ENCODE data around the gene GABRR3.
"Not testable (repeated sequence)": the region's sequence is repeated elsewhere in the genome, so short reads cannot be mapped to it uniquely, and the experiment has no call there.

The GABRR3 gene

GRCh38 chr3:98021830-98022560, 13.1 kb downstream of the GABRR3 start:
- no peak for DNase-seq

- DNase-seq = no peak
These were observed 14.7 kb downstream of the GABRR3 start for GRCh38 chr3:98020412-98020811.

GRCh38 chr3:98018301-98018700, 16.8 kb downstream of the GABRR3 start:
- DNase-seq = no peak

- no peak for DNase-seq
These were observed 20.9 kb downstream of the GABRR3 start for GRCh38 chr3:98014268-98014585.

GRCh38 chr3:98013411-98014267, 21.5 kb downstream of the GABRR3 start:
- DNase-seq = no peak

GRCh38 chr3:98012979-98013378, 22.1 kb downstream of the GABRR3 start:
- no peak for DNase-seq

- not testable (repeated sequence) for DNase-seq
These were observed 24.1 kb downstream of the GABRR3 start for GRCh38 chr3:98010883-98011449.

- no peak for DNase-seq
These were observed 24.8 kb downstream of the GABRR3 start for GRCh38 chr3:98010194-98010882.

- no peak for DNase-seq
These were observed 26.3 kb downstream of the GABRR3 start for GRCh38 chr3:98008855-98009254.

- no peak for DNase-seq
These were observed 29.7 kb downstream of the GABRR3 start for GRCh38 chr3:98005438-98005837.

GRCh38 chr3:98004721-98005120, 30.4 kb downstream of the GABRR3 start:
- no peak for DNase-seq

- peak in 1 of 2 donors; percentile 21 for DNase-seq
These were observed 31.7 kb downstream of the GABRR3 start for GRCh38 chr3:98003306-98003969.

- DNase-seq = no peak
These were observed 32.4 kb downstream of the GABRR3 start for GRCh38 chr3:98002717-98003116.

GRCh38 chr3:97999994-98000393, 35.1 kb downstream of the GABRR3 start:
- no peak for DNase-seq

GRCh38 chr3:97999103-97999502, 36.0 kb downstream of the GABRR3 start:
- DNase-seq = no peak

GRCh38 chr3:97996988-97997387, 38.1 kb downstream of the GABRR3 start:
- no peak for DNase-seq

- DNase-seq = no peak
These were observed 40.7 kb downstream of the GABRR3 start for GRCh38 chr3:97994328-97994945.

- no peak for DNase-seq
These were observed 41.6 kb downstream of the GABRR3 start for GRCh38 chr3:97993526-97993925.

- DNase-seq = no peak
These were observed 42.5 kb downstream of the GABRR3 start for GRCh38 chr3:97992547-97993173.

- DNase-seq = peak in 1 of 2 donors; percentile 29
These were observed 43.8 kb downstream of the GABRR3 start for GRCh38 chr3:97991293-97991682.

GRCh38 chr3:97990624-97991292, 44.4 kb downstream of the GABRR3 start:
- DNase-seq = no peak

Measured in CD4-positive, alpha-beta T cell treated with Interleukin-1 beta for 1 hour (primary cell).